H9 (cell line): Measurements from ENCODE around the gene MYL1. TPM values are rescaled to one million over a fixed set of nuclear protein-coding genes. Genes with fewer than 3 reads are reported as not detected.

Experiments used
- DNase-seq: peaks from one replicate; pipeline ENCODE4 v3.0.0-alpha.2; 2017
- H2AFZ ChIP-seq: one replicate; pipeline ENCODE4 v1.6.1; 2013; ENCODE audit warnings: mild to moderate bottlenecking, low read length, control low read depth, moderate library complexity
- H2AK5ac ChIP-seq: 2 replicates; pipeline ENCODE4 v1.6.1; 2013; ENCODE audit warnings: low read length, control low read depth, mixed read lengths; ENCODE audit not compliant: insufficient read length
- H2BK120ac ChIP-seq: one replicate; pipeline ENCODE4 v1.6.1; 2013; ENCODE audit warnings: low read depth, mild to moderate bottlenecking, low read length, control low read depth, inconsistent platforms; ENCODE audit not compliant: poor library complexity, severe bottlenecking
- H2BK12ac ChIP-seq: 2 replicates; pipeline ENCODE4 v1.6.1; 2013; ENCODE audit warnings: low read length, control low read depth, mixed read lengths, low read depth; ENCODE audit not compliant: insufficient read length
- H2BK15ac ChIP-seq: 2 replicates; pipeline ENCODE4 v1.6.1; 2013; ENCODE audit warnings: low read depth, low read length, control low read depth
- H2BK20ac ChIP-seq: one replicate; pipeline ENCODE4 v1.6.1; 2013; ENCODE audit warnings: low read depth, mild to moderate bottlenecking, low read length, control low read depth, inconsistent platforms; ENCODE audit not compliant: poor library complexity, severe bottlenecking
- H2BK5ac ChIP-seq: 2 replicates; pipeline ENCODE4 v1.6.1; 2013; ENCODE audit warnings: low read length, control low read depth, mixed read lengths; ENCODE audit not compliant: insufficient read length
- H3K14ac ChIP-seq: 2 replicates; pipeline ENCODE4 v1.6.1; 2013; ENCODE audit warnings: low read length, control low read depth; ENCODE audit not compliant: insufficient read depth
- H3K18ac ChIP-seq: 2 replicates; pipeline ENCODE4 v1.6.1; 2013; ENCODE audit warnings: low read depth, mild to moderate bottlenecking, mixed read lengths, low read length, control low read depth; ENCODE audit not compliant: insufficient read length
- H3K23ac ChIP-seq: 2 replicates; pipeline ENCODE4 v1.6.1; 2013; ENCODE audit warnings: low read length, control low read depth, mixed read lengths, low read depth; ENCODE audit not compliant: insufficient read length
- H3K23me2 ChIP-seq: 2 replicates; pipeline ENCODE4 v1.6.1; 2013; ENCODE audit warnings: low read depth, mild to moderate bottlenecking, mixed read lengths, low read length, control low read depth; ENCODE audit not compliant: insufficient read length, poor library complexity, severe bottlenecking
- H3K27ac ChIP-seq: 2 replicates; pipeline ENCODE4 v1.5.1; 2013; ENCODE audit warnings: low read length, control low read depth, mixed read lengths, low read depth; ENCODE audit not compliant: insufficient read length
- H3K27me3 ChIP-seq: 2 replicates; pipeline ENCODE4 v1.6.1; 2013; ENCODE audit warnings: low read length, control low read depth, inconsistent platforms; ENCODE audit not compliant: insufficient read depth
- H3K4ac ChIP-seq: 2 replicates; pipeline ENCODE4 v1.6.1; 2013; ENCODE audit warnings: low read depth, mild to moderate bottlenecking, control low read depth, inconsistent platforms, low read length, moderate library complexity
- H3K4me1 ChIP-seq: 2 replicates; pipeline ENCODE4 v1.6.1; 2013; ENCODE audit warnings: low read length, control low read depth, inconsistent platforms; ENCODE audit not compliant: insufficient read depth
- H3K4me2 ChIP-seq: 2 replicates; pipeline ENCODE4 v1.6.1; 2013; ENCODE audit warnings: low read length, control low read depth, mixed read lengths; ENCODE audit not compliant: insufficient read length, insufficient read depth
- H3K56ac ChIP-seq: 2 replicates; pipeline ENCODE4 v1.6.1; 2013; ENCODE audit warnings: low read depth, mild to moderate bottlenecking, mixed read lengths, low read length, control low read depth; ENCODE audit not compliant: insufficient read length
- H3K79me1 ChIP-seq: 2 replicates; pipeline ENCODE4 v1.6.1; 2013; ENCODE audit warnings: low read depth, mild to moderate bottlenecking, moderate library complexity, low read length, control low read depth, inconsistent platforms; ENCODE audit not compliant: insufficient read depth, poor library complexity, severe bottlenecking
- H3K79me2 ChIP-seq: 2 replicates; pipeline ENCODE4 v1.6.1; 2013; ENCODE audit warnings: low read length, control low read depth, inconsistent platforms; ENCODE audit not compliant: insufficient read depth
- H3K9ac ChIP-seq: 2 replicates; pipeline ENCODE4 v1.6.1; 2013; ENCODE audit warnings: low read length, control low read depth, mixed read lengths; ENCODE audit not compliant: insufficient read length; ENCODE audit errors: extremely low read depth
- H3K9me3 ChIP-seq: one replicate; pipeline ENCODE4 v1.6.1; 2013; ENCODE audit warnings: low read depth, low read length, inconsistent platforms; ENCODE audit not compliant: control insufficient read depth
- H3T11ph ChIP-seq: one replicate; pipeline ENCODE4 v1.6.1; 2013; ENCODE audit warnings: mild to moderate bottlenecking, low read length, control low read depth, inconsistent platforms
- H4K20me1 ChIP-seq: one replicate; pipeline ENCODE4 v1.6.1; 2013; ENCODE audit not compliant: control insufficient read depth, insufficient read length, insufficient read depth
- H4K5ac ChIP-seq: 2 replicates; pipeline ENCODE4 v1.6.1; 2013; ENCODE audit warnings: low read depth, mild to moderate bottlenecking, mixed read lengths, low read length, control low read depth; ENCODE audit not compliant: insufficient read length
- H4K8ac ChIP-seq: replicated peaks from 2 replicates; pipeline ENCODE4 v1.6.1; 2013; ENCODE audit warnings: low read length, control low read depth, mixed read lengths, low read depth; ENCODE audit not compliant: insufficient read length
- H4K91ac ChIP-seq: 2 replicates; pipeline ENCODE4 v1.6.1; 2013; ENCODE audit warnings: low read depth, mild to moderate bottlenecking, moderate library complexity, mixed read lengths, low read length, control low read depth; ENCODE audit not compliant: insufficient read length
- H3K27ac Mint-ChIP-seq, 3 experiments: 2 replicates in 2 of 3; 3 replicates in 1 of 3; pipeline ENCODE4 v1.8.0; 2020 to 2021; ENCODE audit warnings: mixed read lengths in 3 of 3, mild to moderate bottlenecking in 1 of 3, moderate library complexity in 1 of 3
- H3K27me3 Mint-ChIP-seq: 2 replicates; pipeline ENCODE4 v1.8.0; 2021; ENCODE audit warnings: low read depth, mild to moderate bottlenecking, moderate library complexity, mixed read lengths
- H3K36me3 Mint-ChIP-seq, 3 experiments: 2 replicates in 2 of 3; 3 replicates in 1 of 3; pipeline ENCODE4 v1.8.0; 2020 to 2021; ENCODE audit warnings: low read depth in 3 of 3, mixed read lengths in 3 of 3; ENCODE audit not compliant: insufficient read depth in 1 of 3
- H3K4me1 Mint-ChIP-seq, 2 experiments: 2 replicates each; pipeline ENCODE4 v1.8.0; 2020; ENCODE audit warnings: mixed read lengths in 2 of 2
- H3K4me3 Mint-ChIP-seq, 2 experiments: 2 replicates in 1 of 2; 3 replicates in 1 of 2; pipeline ENCODE4 v1.8.0; 2020 to 2021; ENCODE audit warnings: mild to moderate bottlenecking in 2 of 2, mixed read lengths in 2 of 2, moderate library complexity in 1 of 2
- H3K9me3 Mint-ChIP-seq, 2 experiments: 2 replicates in 1 of 2; 3 replicates in 1 of 2; pipeline ENCODE4 v1.8.0; 2020; ENCODE audit warnings: mild to moderate bottlenecking in 2 of 2, mixed read lengths in 2 of 2, moderate library complexity in 1 of 2
- WGBS: extraction: QIAGEN DNeasy Blood & Tissue Kit; methylation state at CpG from one replicate; pipeline ENCODE4 v1.1.7; 2013; ENCODE audit warnings: missing lambda C conversion rate, low lambda C conversion rate, mixed read lengths; ENCODE audit not compliant: insufficient read length; ENCODE audit errors: extremely low coverage; 5-methylcytosine and 5-hydroxymethylcytosine counted together
- total RNA-seq: library from RNA; stranded (reverse); gene quantifications from 2 replicates; pipeline ENCODE4 v1.2.1, GENCODE V29; 2021
- TF ChIP-seq, protein P1 (sequence below): fragments of 200-600 bp; sonication (generic); conservative IDR thresholded peaks from 3 replicates; pipeline ENCODE4 v1.8.0; 2021; ENCODE audit warnings: antibody characterized with exemption, mild to moderate bottlenecking

The MYL1 gene
- total RNA-seq, 1 experiment from 2014 or later, result not detected

DNA sequence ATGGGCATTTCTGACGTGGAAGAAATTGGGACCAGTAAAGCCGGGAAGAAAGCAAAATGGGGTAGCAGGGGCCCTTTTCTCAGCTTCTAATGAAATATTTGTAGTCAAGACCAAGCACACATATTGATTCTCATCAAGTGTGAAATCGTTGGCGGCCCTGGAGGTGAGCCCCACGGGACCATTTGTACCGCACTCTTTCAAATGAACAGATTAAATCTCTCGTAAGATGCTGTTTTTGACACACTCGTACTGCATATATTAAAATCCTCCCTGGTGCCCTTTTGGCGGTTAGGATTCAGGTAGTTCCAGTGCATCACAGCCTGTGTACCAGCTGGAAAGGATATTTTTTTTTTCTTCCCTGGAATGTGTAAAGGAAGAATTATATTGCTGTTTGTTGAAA, 9.9 kb upstream of the MYL1 start:
- Histone ChIP-seq H4K8ac (no peak overlapping the region), H3K4me2 (no peak overlapping the region), H3K4ac (no peak overlapping the region), H3K18ac (no peak overlapping the region), H3T11ph (no peak overlapping the region), H3K4me1 (no peaks in the 10 kb centered on the region), H3K9ac (no peak overlapping the region), H2BK15ac (no peak overlapping the region), H3K23me2 (no peaks in the 10 kb centered on the region), H2BK12ac (no peak overlapping the region), H4K20me1 (no peaks in the 10 kb centered on the region), H4K5ac (no peak overlapping the region), H3K14ac (no peak overlapping the region), H2AFZ (no peak overlapping the region), H4K91ac (no peak overlapping the region), H2AK5ac (no peak overlapping the region), H3K79me1 (no peaks in the 10 kb centered on the region), H2BK20ac (no peak overlapping the region), H3K56ac (no peak overlapping the region), H3K79me2 (no peaks in the 10 kb centered on the region), H2BK5ac (no peak overlapping the region), H3K27ac (no peak overlapping the region), H3K27me3 (no peaks in the 10 kb centered on the region), H2BK120ac (no peak overlapping the region), H3K23ac (no peak overlapping the region), H3K9me3 (no peaks in the 10 kb centered on the region)
- Mint-ChIP-seq H3K36me3 (no peaks in the 10 kb centered on the region), H3K9me3 (peaks cover 3% of the 10 kb centered on the region in 2 experiments; a peak in 2 of 5 replicates), H3K4me3 (no peak overlapping the region), H3K4me1 (no peaks in the 10 kb centered on the region), H3K27me3 (no peaks in the 10 kb centered on the region), H3K27ac (no peak overlapping the region)
- TF ChIP-seq, protein P1, sequence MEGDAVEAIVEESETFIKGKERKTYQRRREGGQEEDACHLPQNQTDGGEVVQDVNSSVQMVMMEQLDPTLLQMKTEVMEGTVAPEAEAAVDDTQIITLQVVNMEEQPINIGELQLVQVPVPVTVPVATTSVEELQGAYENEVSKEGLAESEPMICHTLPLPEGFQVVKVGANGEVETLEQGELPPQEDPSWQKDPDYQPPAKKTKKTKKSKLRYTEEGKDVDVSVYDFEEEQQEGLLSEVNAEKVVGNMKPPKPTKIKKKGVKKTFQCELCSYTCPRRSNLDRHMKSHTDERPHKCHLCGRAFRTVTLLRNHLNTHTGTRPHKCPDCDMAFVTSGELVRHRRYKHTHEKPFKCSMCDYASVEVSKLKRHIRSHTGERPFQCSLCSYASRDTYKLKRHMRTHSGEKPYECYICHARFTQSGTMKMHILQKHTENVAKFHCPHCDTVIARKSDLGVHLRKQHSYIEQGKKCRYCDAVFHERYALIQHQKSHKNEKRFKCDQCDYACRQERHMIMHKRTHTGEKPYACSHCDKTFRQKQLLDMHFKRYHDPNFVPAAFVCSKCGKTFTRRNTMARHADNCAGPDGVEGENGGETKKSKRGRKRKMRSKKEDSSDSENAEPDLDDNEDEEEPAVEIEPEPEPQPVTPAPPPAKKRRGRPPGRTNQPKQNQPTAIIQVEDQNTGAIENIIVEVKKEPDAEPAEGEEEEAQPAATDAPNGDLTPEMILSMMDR, result no peak
- WGBS, result no CpG with 5 or more reads among the region's 9 CpGs
- DNase-seq, result no peak
